GM12878 (cell line): Measurements from ENCODE around the gene CBX7. TPM values are rescaled to one million over a fixed set of nuclear protein-coding genes. Genes with fewer than 3 reads are reported as not detected.

Experiments used
- ATAC-seq: fragments of 200-7000 bp; cut with Tn5 transposase; 3 replicates; pipeline ENCODE4 v1.9.1; 2020; ENCODE audit warnings: mild to moderate bottlenecking, moderate library complexity
- BruUV-seq: library from RNA; stranded (reverse); fragments of 400-500 nt; replicated peaks from 2 replicates; lab custom pipeline; 2021; lab: Mats Ljungman, UMichigan
- CTCF ChIA-PET: fragments of 300-600 bp; sonication (Branson Sonifier 250); formaldehyde crosslinking; extraction: SDS; loops from one replicate; lab custom pipeline; 2021; ENCODE audit warnings: inconsistent platforms; lab: Yijun Ruan, JAX
- POLR2A ChIA-PET: fragments of 350-600 bp; formaldehyde crosslinking; extraction: SDS; loops from one replicate; lab custom pipeline; 2021; ENCODE audit warnings: inconsistent platforms; lab: Charles Lee
- RAD21 ChIA-PET: fragments of 300-600 bp; sonication (Branson Sonifier 250); formaldehyde crosslinking; loops from one replicate; lab custom pipeline; 2023; ENCODE audit warnings: antibody characterized with exemption; ENCODE audit not compliant: unreplicated experiment; lab: Charles Lee
- SMC1A ChIA-PET: fragments of 300-600 bp; sonication (Branson Sonifier 250); formaldehyde crosslinking; loops from one replicate; lab custom pipeline; 2023; ENCODE audit not compliant: unreplicated experiment, uncharacterized antibody; lab: Charles Lee
- DNase-seq: peaks from one replicate; pipeline ENCODE4 v3.0.0-alpha.2; 2011; ENCODE audit warnings: low read depth, low spot score
- FAIRE-seq: peaks from 3 replicates; lab custom pipeline; 2011; peaks lifted over from hg19 to GRCh38; lab: Jason Lieb, UNC
- H2AFZ ChIP-seq: 2 replicates; pipeline ENCODE4 v1.6.0; 2011; ENCODE audit warnings: low read depth, low read length, control low read depth; ENCODE audit not compliant: control insufficient read depth
- H3K27ac ChIP-seq: 2 replicates; pipeline ENCODE4 v1.5.1; 2011; ENCODE audit warnings: control low read depth; ENCODE audit not compliant: control insufficient read depth, insufficient read depth
- H3K27me3 ChIP-seq, 2 experiments: replicated peaks in 1 of 2; 2 replicates each; pipeline versions ENCODE4 v1.6.0 to v1.6.1; 2011; ENCODE audit warnings: low read length in 1 of 2; ENCODE audit not compliant: control insufficient read depth in 2 of 2, insufficient read depth in 2 of 2
- H3K36me3 ChIP-seq, 2 experiments: 2 replicates each; pipeline ENCODE4 v1.5.1; 2011; ENCODE audit warnings: low read length in 1 of 2; ENCODE audit not compliant: control insufficient read depth in 2 of 2, insufficient read depth in 2 of 2
- H3K4me1 ChIP-seq: 2 replicates; pipeline ENCODE4 v1.6.1; 2011; ENCODE audit warnings: mild to moderate bottlenecking, low read length, moderate library complexity, mixed read lengths; ENCODE audit not compliant: control insufficient read depth, insufficient read depth
- H3K4me2 ChIP-seq: 2 replicates; pipeline ENCODE4 v1.6.0; 2011; ENCODE audit warnings: control low read depth; ENCODE audit not compliant: control insufficient read depth, insufficient read depth
- H3K4me3 ChIP-seq: fragments of 200-600 bp; sonication (generic); 2 replicates; pipeline ENCODE4 v1.5.1; 2016
- H3K79me2 ChIP-seq: 2 replicates; pipeline ENCODE4 v1.6.0; 2011; ENCODE audit warnings: low read length; ENCODE audit not compliant: control insufficient read depth, insufficient read depth
- H3K9ac ChIP-seq: 2 replicates; pipeline ENCODE4 v1.8.0; 2011; ENCODE audit warnings: low read length, control low read depth, mixed read lengths; ENCODE audit not compliant: control insufficient read depth, insufficient read depth
- H3K9me3 ChIP-seq: replicated peaks from 3 replicates; pipeline ENCODE4 v1.5.1; 2011; ENCODE audit warnings: mild to moderate bottlenecking, low read length; ENCODE audit not compliant: control insufficient read depth, insufficient read depth
- H4K20me1 ChIP-seq: 2 replicates; pipeline ENCODE4 v1.6.0; 2011; ENCODE audit not compliant: control insufficient read depth, insufficient read depth
- CHD2 ChIP-seq: IDR thresholded peaks from 2 replicates; pipeline ENCODE4 v1.6.1; 2011; ENCODE audit warnings: low read depth, low read length, improper control_type of control experiment, borderline replicate concordance
- MTA2 ChIP-seq: fragments of 450-650 bp; IDR thresholded peaks from 2 replicates; pipeline ENCODE4 v1.6.1; 2016; ENCODE audit warnings: low read depth, mild to moderate bottlenecking, moderate library complexity
- NFXL1 ChIP-seq: fragments of 450-650 bp; IDR thresholded peaks from 2 replicates; pipeline ENCODE4 v1.6.1; 2017; ENCODE audit warnings: antibody characterized with exemption, mild to moderate bottlenecking, borderline replicate concordance
- SIN3A ChIP-seq: IDR thresholded peaks from 2 replicates; pipeline ENCODE4 v1.6.1; 2012; ENCODE audit warnings: low read depth, low read length, improper control_type of control experiment
- SPI1 ChIP-seq: IDR thresholded peaks from 2 replicates; pipeline ENCODE4 v1.6.1; 2011; ENCODE audit warnings: low read depth, mild to moderate bottlenecking, low read length, moderate library complexity, borderline replicate concordance; ENCODE audit not compliant: insufficient read depth
- YY1 ChIP-seq: IDR thresholded peaks from 2 replicates; pipeline ENCODE4 v1.6.1; 2011; ENCODE audit warnings: low read depth, mild to moderate bottlenecking, low read length
- ZNF687 ChIP-seq: fragments of 450-650 bp; IDR thresholded peaks from 2 replicates; pipeline ENCODE4 v1.6.1; 2017; ENCODE audit warnings: mild to moderate bottlenecking, moderate library complexity
- WGBS: methylation state at CpG from one replicate; pipeline ENCODE4 v1.1.6; 2016; ENCODE audit warnings: low lambda C conversion rate; ENCODE audit not compliant: insufficient replicate concordance, insufficient coverage; ENCODE audit errors: missing lambda C conversion rate; 5-methylcytosine and 5-hydroxymethylcytosine counted together
- in situ Hi-C: fragments of 300-500 bp; cut with MboI; formaldehyde crosslinking; loops from 9 replicates; pipeline ENCODE4 v1.14.3; 2018; ENCODE audit warnings: mixed read lengths
- intact Hi-C: fragments of 100-400 bp; cut with micrococcal nuclease; formaldehyde crosslinking; loops from one replicate; pipeline ENCODE4 v1.14.2; 2022; ENCODE audit not compliant: unreplicated experiment
- polyA plus RNA-seq, 11 experiments: library from polyadenylated mRNA; depleted of rRNA in 4 of 11; unstranded in 6 of 11; stranded (reverse) in 5 of 11; fragments of >200 nt; fragmentation: Nextera tagmentation in 4 of 11; fragmentation: Illumina TruSeq in 1 of 11; extraction: Ambion mirVana in 4 of 11; extraction: Trizol in 1 of 11; gene quantifications; 1 replicate in 1 of 11; 2 replicates in 10 of 11; pipeline versions ENCODE4 v1.2.1 to v1.2.3, GENCODE V29; 2011 to 2016; ENCODE audit warnings: inconsistent platforms in 2 of 11, missing spikeins in 2 of 11, low read depth in 1 of 11
- total RNA-seq, 4 experiments: library from RNA; depleted of rRNA in 3 of 4; stranded (reverse); fragments of >200 nt in 3 of 4; fragmentation: Illumina TruSeq in 1 of 4; extraction: Trizol in 1 of 4; gene quantifications; 2 replicates each; pipeline versions ENCODE4 v1.2.1 to v1.2.3, GENCODE V29; 2013 to 2021

CBX7 gene
- total and polyA plus RNA-seq, 10 of the 15 experiments (the other 5 are each of a cell fraction or from before 2014, with no cell fraction given): 0.18 to 17.2 (median 5.6) TPM

GRCh38 chr22:39092111-39092862 is 60.2 kb downstream of the CBX7 start (continued):
- TF ChIP-seq ZNF687 (peak; percentile 47), YY1 (0 out of 2 replicates have a peak, but pooled peaks have one; percentile 12)

GRCh38 chr22:39091126-39092081 is 61.1 kb downstream of the CBX7 start:
- WGBS: 78% methylated on average over 23 of the region's 23 CpGs
- CTCF ChIA-PET: interaction anchor here (1.1 kb wide), 1 partner anchor 23 kb away, joined by 3 read pairs; no protein-coding TSS in a partner anchor
- TF ChIP-seq SIN3A: no peak
- no peak for TF ChIP-seq CHD2
- no peak for TF ChIP-seq SPI1
- no peak for TF ChIP-seq NFXL1
- no peak for TF ChIP-seq MTA2
- TF ChIP-seq, all 136 proteins: peak for 0
- no peak overlapping the region for H2AFZ ChIP-seq
- peak overlapping the region; percentile 11; the same call in 1 of the 2 replicates for H3K4me2 ChIP-seq
- H3K4me3 ChIP-seq: no peak overlapping the region
- FAIRE-seq (no peak), DNase-seq (no peak), ATAC-seq (peak; percentile 5; the same call in 2 of the 3 replicates)
- no peaks in the 10 kb centered on the region for H3K9me3 ChIP-seq
- no peaks in the 10 kb centered on the region for H4K20me1 ChIP-seq
- H3K36me3 ChIP-seq: no peaks in the 10 kb centered on the region
- intact Hi-C loops (no loop called here), in situ Hi-C loops (no loop called here)
- no peaks in the 10 kb centered on the region for H3K27me3 ChIP-seq
- SMC1A ChIA-PET: interaction anchor here (1.1 kb wide), 1 partner anchor 11 kb away, joined by 4 read pairs; no protein-coding TSS in a partner anchor
- RAD21 ChIA-PET: interaction anchor here (1.4 kb wide), 1 partner anchor 24 kb away, joined by 4 read pairs; no protein-coding TSS in a partner anchor
- no peak overlapping the region for H3K27ac ChIP-seq
- POLR2A ChIA-PET: interaction anchor here (0.6 to 2.5 kb wide), 2 partner anchors 13 to 58 kb away, joined by 3 to 6 read pairs; partner anchors contain the start of gene APOBEC3G
- H3K4me1 ChIP-seq: peaks cover 41% of the 10 kb centered on the region
- no peak overlapping the region for H3K9ac ChIP-seq
- no TSS peak for BruUV-seq
- H3K79me2 ChIP-seq: no peaks in the 10 kb centered on the region
